ENCODE measurements around the gene PDE5A.

DNA sequence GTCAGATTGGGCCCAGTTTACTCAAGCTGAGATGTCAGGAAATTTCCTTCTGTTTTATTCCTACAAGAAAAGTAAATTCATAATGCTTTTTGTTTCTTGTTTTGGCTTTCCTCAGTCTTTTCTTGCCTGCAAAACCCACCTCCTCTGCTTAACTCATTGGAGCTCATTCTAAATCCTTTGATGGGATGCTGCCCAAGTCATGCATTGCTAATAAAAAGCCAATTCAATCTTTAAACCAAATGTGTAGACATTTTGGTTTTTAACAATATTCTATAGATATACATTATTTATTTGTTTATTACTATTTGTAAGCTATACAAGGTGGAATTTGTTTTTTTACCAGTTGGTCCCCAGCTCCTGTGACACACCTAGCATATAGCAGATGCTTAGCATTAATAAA is 13.2 kb upstream of the PDE5A start:
- no peak for TF ChIP-seq POLR2A (IDR thresholded peaks at IDR 0.05)
- TF ChIP-seq, protein P1, sequence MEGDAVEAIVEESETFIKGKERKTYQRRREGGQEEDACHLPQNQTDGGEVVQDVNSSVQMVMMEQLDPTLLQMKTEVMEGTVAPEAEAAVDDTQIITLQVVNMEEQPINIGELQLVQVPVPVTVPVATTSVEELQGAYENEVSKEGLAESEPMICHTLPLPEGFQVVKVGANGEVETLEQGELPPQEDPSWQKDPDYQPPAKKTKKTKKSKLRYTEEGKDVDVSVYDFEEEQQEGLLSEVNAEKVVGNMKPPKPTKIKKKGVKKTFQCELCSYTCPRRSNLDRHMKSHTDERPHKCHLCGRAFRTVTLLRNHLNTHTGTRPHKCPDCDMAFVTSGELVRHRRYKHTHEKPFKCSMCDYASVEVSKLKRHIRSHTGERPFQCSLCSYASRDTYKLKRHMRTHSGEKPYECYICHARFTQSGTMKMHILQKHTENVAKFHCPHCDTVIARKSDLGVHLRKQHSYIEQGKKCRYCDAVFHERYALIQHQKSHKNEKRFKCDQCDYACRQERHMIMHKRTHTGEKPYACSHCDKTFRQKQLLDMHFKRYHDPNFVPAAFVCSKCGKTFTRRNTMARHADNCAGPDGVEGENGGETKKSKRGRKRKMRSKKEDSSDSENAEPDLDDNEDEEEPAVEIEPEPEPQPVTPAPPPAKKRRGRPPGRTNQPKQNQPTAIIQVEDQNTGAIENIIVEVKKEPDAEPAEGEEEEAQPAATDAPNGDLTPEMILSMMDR (IDR thresholded peaks at IDR 0.05) = no peak
